CD4-positive, alpha-beta T cell treated with Interleukin-6 at 100 ng/mL for 8 hours (primary cell): ENCODE data around the gene CD300C.
"Not testable (repeated sequence)": the region's sequence is repeated elsewhere in the genome, so short reads cannot be mapped to it uniquely, and the experiment has no call there.

Experiments
- DNase-seq: peaks from one replicate; pipeline ENCODE4 v3.0.0-alpha.2; 2020; ENCODE audit warnings: mixed read lengths, low spot score

CD300C gene

GRCh38 chr17:74561586-74561985 is 15.7 kb upstream of the CD300C start:
- no peak for DNase-seq

GRCh38 chr17:74558882-74559519 is 13.1 kb upstream of the CD300C start:
- DNase-seq: no peak

- not testable (repeated sequence) for DNase-seq
Observed at GRCh38 chr17:74558402-74558801, 12.5 kb upstream of the CD300C start.

GRCh38 chr17:74555427-74555940 is 9.6 kb upstream of the CD300C start:
- DNase-seq: no peak

- DNase-seq: no peak
Observed at GRCh38 chr17:74554909-74555308, 9.0 kb upstream of the CD300C start.

GRCh38 chr17:74552037-74552436 is 6.1 kb upstream of the CD300C start:
- no peak for DNase-seq

- DNase-seq: no peak
Observed at GRCh38 chr17:74550602-74551001, 4.7 kb upstream of the CD300C start.

GRCh38 chr17:74549343-74549742 is 3.4 kb upstream of the CD300C start:
- no peak for DNase-seq

GRCh38 chr17:74547736-74548135 is 1.8 kb upstream of the CD300C start:
- no peak for DNase-seq

- no peak for DNase-seq
Observed at GRCh38 chr17:74547264-74547663, 1.3 kb upstream of the CD300C start.

GRCh38 chr17:74546586-74546985 is 671 bp upstream of the CD300C start:
- no peak for DNase-seq

GRCh38 chr17:74544991-74545842 is 698 bp downstream of the CD300C start:
- DNase-seq: no peak

- no peak for DNase-seq
Observed at GRCh38 chr17:74543891-74544760, 1.8 kb downstream of the CD300C start.

GRCh38 chr17:74543406-74543805 is 2.5 kb downstream of the CD300C start:
- no peak for DNase-seq

- DNase-seq: no peak
Observed at GRCh38 chr17:74542727-74543383, 3.1 kb downstream of the CD300C start.

- DNase-seq: no peak
Observed at GRCh38 chr17:74542166-74542565, 3.7 kb downstream of the CD300C start.

GRCh38 chr17:74541176-74542111 is 4.5 kb downstream of the CD300C start:
- no peak for DNase-seq

- DNase-seq: no peak
Observed at GRCh38 chr17:74539281-74539820, 6.6 kb downstream of the CD300C start.

- DNase-seq: no peak
Observed at GRCh38 chr17:74536890-74537289, 9.0 kb downstream of the CD300C start.

GRCh38 chr17:74532115-74532514 is 13.8 kb downstream of the CD300C start:
- DNase-seq: no peak
